ENCODE results near the gene CAPN3. TPM values are rescaled to one million over a fixed set of nuclear protein-coding genes. Genes with fewer than 3 reads are reported as not detected.
A peak's percentile ranks its signal among the peaks of the same experiment; 100 is the strongest.

The CAPN3 gene
- total RNA-seq, 1 donor from 2014 or later, result 2.8 TPM

GRCh38 chr15:42405863-42406482, 46.7 kb downstream of the CAPN3 start:
- H3K27ac Mint-ChIP-seq (ENCODE audit: unreplicated experiment), result no peak overlapping the region

GRCh38 chr15:42408178-42408577, 48.9 kb downstream of the CAPN3 start:
- peaks cover 16% of the 10 kb centered on the region for H3K36me3 Mint-ChIP-seq (ENCODE audit: low read depth)
- no peak overlapping the region for H3K27ac Mint-ChIP-seq (ENCODE audit: unreplicated experiment)
- H3K4me1 Mint-ChIP-seq (ENCODE audit: low read depth), result no peaks in the 10 kb centered on the region
- no peak overlapping the region for H3K4me3 Mint-ChIP-seq (ENCODE audit: unreplicated experiment)
- DNase-seq (ENCODE audit: low spot score), result no peak
- no peaks in the 10 kb centered on the region for H3K9me3 Mint-ChIP-seq (ENCODE audit: low read depth)
- H3K27me3 Mint-ChIP-seq (ENCODE audit: low read depth), result no peaks in the 10 kb centered on the region
- TF ChIP-seq CTCF (IDR thresholded peaks at IDR 0.05), result no peak

More at GRCh38 chr15:42405863-42406482, 46.7 kb downstream of the CAPN3 start:
- TF ChIP-seq CTCF (IDR thresholded peaks at IDR 0.05), result no peak
- no peaks in the 10 kb centered on the region for H3K27me3 Mint-ChIP-seq (ENCODE audit: low read depth)
- no peak overlapping the region for H3K4me3 Mint-ChIP-seq (ENCODE audit: unreplicated experiment)
- H3K36me3 Mint-ChIP-seq (ENCODE audit: low read depth), result peaks cover 5% of the 10 kb centered on the region
- H3K9me3 Mint-ChIP-seq (ENCODE audit: low read depth), result no peaks in the 10 kb centered on the region
- H3K4me1 Mint-ChIP-seq (ENCODE audit: low read depth), result no peaks in the 10 kb centered on the region
- no peak for DNase-seq (ENCODE audit: low spot score)

- peaks cover 16% of the 10 kb centered on the region for H3K36me3 Mint-ChIP-seq (ENCODE audit: low read depth)
- H3K4me3 Mint-ChIP-seq (ENCODE audit: unreplicated experiment), result no peak overlapping the region
- no peak overlapping the region for H3K27ac Mint-ChIP-seq (ENCODE audit: unreplicated experiment)
- peaks cover 3% of the 10 kb centered on the region for H3K4me1 Mint-ChIP-seq (ENCODE audit: low read depth)
- DNase-seq (ENCODE audit: low spot score), result no peak
- no peaks in the 10 kb centered on the region for H3K9me3 Mint-ChIP-seq (ENCODE audit: low read depth)
- no peak for TF ChIP-seq CTCF (IDR thresholded peaks at IDR 0.05)
- no peaks in the 10 kb centered on the region for H3K27me3 Mint-ChIP-seq (ENCODE audit: low read depth)
Measured at GRCh38 chr15:42409011-42409410, 49.7 kb downstream of the CAPN3 start.

GRCh38 chr15:42411884-42412283, 52.6 kb downstream of the CAPN3 start:
- no peak overlapping the region for H3K4me3 Mint-ChIP-seq (ENCODE audit: unreplicated experiment)
- no peaks in the 10 kb centered on the region for H3K9me3 Mint-ChIP-seq (ENCODE audit: low read depth)
- H3K4me1 Mint-ChIP-seq (ENCODE audit: low read depth), result peaks cover 11% of the 10 kb centered on the region
- no peak for TF ChIP-seq CTCF (IDR thresholded peaks at IDR 0.05)
- no peaks in the 10 kb centered on the region for H3K27me3 Mint-ChIP-seq (ENCODE audit: low read depth)
- no peak for DNase-seq (ENCODE audit: low spot score)
- peaks cover 27% of the 10 kb centered on the region for H3K36me3 Mint-ChIP-seq (ENCODE audit: low read depth)
- H3K27ac Mint-ChIP-seq (ENCODE audit: unreplicated experiment), result no peak overlapping the region

GRCh38 chr15:42413920-42414319, 54.6 kb downstream of the CAPN3 start:
- no peak for DNase-seq (ENCODE audit: low spot score)
- Mint-ChIP-seq H3K27ac (ENCODE audit: unreplicated experiment) (peak overlapping the region; percentile 22), H3K4me3 (ENCODE audit: unreplicated experiment) (no peak overlapping the region), H3K9me3 (ENCODE audit: low read depth) (no peaks in the 10 kb centered on the region), H3K36me3 (ENCODE audit: low read depth) (peaks cover 37% of the 10 kb centered on the region), H3K27me3 (ENCODE audit: low read depth) (no peaks in the 10 kb centered on the region), H3K4me1 (ENCODE audit: low read depth) (peaks cover 11% of the 10 kb centered on the region)
- no peak for TF ChIP-seq CTCF (IDR thresholded peaks at IDR 0.05)
